ENCODE results near the gene NRIP1. TPM values are rescaled to one million over a fixed set of nuclear protein-coding genes. Genes with fewer than 3 reads are reported as not detected.

The NRIP1 gene
- total and polyA plus RNA-seq, 10 of the 15 experiments (the other 5 are each of a cell fraction or from before 2014, with no cell fraction given), result 2.9 to 26.1 (median 9.3) TPM

GRCh38 chr21:14923468-14923867 lies 141.3 kb downstream of the NRIP1 start (continued):
- TF ChIP-seq EGR1 (IDR thresholded peaks at IDR 0.05; ENCODE audit: borderline replicate concordance in 1 of 2, low read depth in 2 of 2, low read length in 2 of 2) (no peak), ZBTB33 (IDR thresholded peaks at IDR 0.05) (no peak), SREBF1 (IDR thresholded peaks at IDR 0.05; ENCODE audit: low read length) (no peak), JUNB (IDR thresholded peaks at IDR 0.05) (no peak), MXI1 (IDR thresholded peaks at IDR 0.05; ENCODE audit: low read depth, low read length) (no peak), ZNF24 (IDR thresholded peaks at IDR 0.05) (no peak), E2F4 (IDR thresholded peaks at IDR 0.05; ENCODE audit: low read depth, low read length) (no peak)

- Histone ChIP-seq H3K4me2 (ENCODE audit: control insufficient read depth, insufficient read depth) (no peak overlapping the region), H3K79me2 (ENCODE audit: control insufficient read depth, insufficient read depth, low read length) (no peaks in the 10 kb centered on the region), H4K20me1 (ENCODE audit: control insufficient read depth, insufficient read depth) (no peaks in the 10 kb centered on the region), H3K4me3 (no peak overlapping the region), H3K36me3 (ENCODE audit: control insufficient read depth in 2 of 2, insufficient read depth in 2 of 2, low read length in 1 of 2) (no peaks in the 10 kb centered on the region), H3K9ac (ENCODE audit: control insufficient read depth, insufficient read depth, low read length) (no peak overlapping the region), H3K9me3 (replicated peaks; ENCODE audit: control insufficient read depth, insufficient read depth, low read length) (no peaks in the 10 kb centered on the region), H3K27me3 (replicated peaks in 1 of 2; ENCODE audit: control insufficient read depth in 2 of 2, insufficient read depth in 2 of 2, low read length in 1 of 2) (no peaks in the 10 kb centered on the region), H2AFZ (ENCODE audit: control insufficient read depth, low read depth, low read length) (no peak overlapping the region), H3K4me1 (ENCODE audit: control insufficient read depth, insufficient read depth, low read length) (no peaks in the 10 kb centered on the region), H3K27ac (ENCODE audit: control insufficient read depth, insufficient read depth) (no peak overlapping the region)
- WGBS (ENCODE audit: insufficient coverage, insufficient replicate concordance, low lambda C conversion rate, missing lambda C conversion rate), result 50% methylated on average over 1 of the region's 1 CpG
- CTCF ChIA-PET, result no interaction called here
- ATAC-seq (no peak), FAIRE-seq (no peak), DNase-seq (ENCODE audit: low read depth, low spot score) (no peak)
- intact Hi-C loops (cut with micrococcal nuclease; ENCODE audit: unreplicated experiment) (no loop called here), in situ Hi-C loops (cut with MboI) (loop anchor here (5.0 kb wide), 1 partner anchor 49 kb away; no protein-coding TSS in a partner anchor)
- BruUV-seq (replicated peaks), result no TSS peak
- SMC1A ChIA-PET (ENCODE audit: uncharacterized antibody, unreplicated experiment), result no interaction called here
- RAD21 ChIA-PET (ENCODE audit: unreplicated experiment), result no interaction called here
- POLR2A ChIA-PET, result no interaction called here
- TF ChIP-seq HCFC1 (IDR thresholded peaks at IDR 0.05; ENCODE audit: low read length) (no peak), BMI1 (IDR thresholded peaks at IDR 0.05; ENCODE audit: borderline replicate concordance) (no peak), SP1 (IDR thresholded peaks at IDR 0.05; ENCODE audit: low read depth, low read length) (no peak), KAT2A (conservative IDR thresholded peaks at IDR 0.05; ENCODE audit: control insufficient read depth, low read depth, low read length) (no peak), PBX3 (IDR thresholded peaks at IDR 0.05; ENCODE audit: insufficient replicate concordance, low read depth, low read length) (no peak), SREBF1 (IDR thresholded peaks at IDR 0.05; ENCODE audit: low read length) (no peak), PKNOX1 (IDR thresholded peaks at IDR 0.05) (no peak)
Measured at GRCh38 chr21:14922980-14923379, 141.8 kb downstream of the NRIP1 start.

Measured in GM12878 (cell line).